ENCODE results near the gene ZNF544. TPM values are rescaled to one million over a fixed set of nuclear protein-coding genes. Genes with fewer than 3 reads are reported as not detected.
"Not testable (repeated sequence)": the region's sequence is repeated elsewhere in the genome, so short reads cannot be mapped to it uniquely, and the experiment has no call there.

The ZNF544 gene
- total and polyA plus RNA-seq, 7 experiments from 2014 or later, result 19.7 to 60.7 (median 30.8) TPM

DNA sequence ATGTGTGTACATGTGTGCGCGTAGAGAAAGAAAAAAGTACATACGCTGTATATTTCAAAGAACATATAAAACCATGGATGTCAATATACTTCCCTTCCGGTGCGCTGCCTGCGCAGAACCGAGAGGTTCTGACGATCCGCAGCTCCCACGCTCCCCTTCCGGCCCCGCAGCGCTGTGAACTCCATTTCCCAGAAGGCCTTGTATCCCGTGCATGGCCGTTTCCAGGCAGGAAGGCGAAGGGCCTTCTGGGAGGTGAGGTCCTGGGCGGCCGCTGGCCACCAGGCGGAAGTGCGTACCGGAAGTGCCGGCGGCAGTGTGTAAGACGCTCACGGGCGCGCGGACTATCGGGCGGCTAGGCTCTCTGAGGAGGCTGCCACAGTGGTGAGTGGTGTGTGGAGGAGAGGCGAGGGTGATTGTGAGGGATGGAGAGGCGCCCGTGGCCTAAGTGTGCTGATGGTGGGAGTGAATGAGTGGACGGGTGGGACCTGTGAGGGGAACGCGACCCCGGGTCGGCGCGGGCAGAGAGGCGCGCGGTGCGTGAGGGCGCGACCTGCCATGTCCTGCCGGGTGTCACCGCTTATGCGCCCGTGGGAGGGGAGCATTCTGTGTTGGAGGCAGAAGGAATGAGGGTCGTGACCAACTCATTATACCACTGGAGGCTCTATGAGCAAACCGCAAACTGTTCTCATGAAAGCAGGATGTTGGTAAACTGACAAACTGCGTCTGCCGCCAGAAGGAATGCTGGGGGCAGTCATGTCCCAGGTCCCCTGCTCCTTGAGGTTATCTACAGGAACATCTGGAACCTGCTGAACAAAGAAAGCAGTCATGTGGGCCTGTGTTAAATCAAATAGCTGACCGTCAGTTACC is 76.6 kb downstream of the ZNF544 start, which contains the start of gene ERVK3-1:
ERVK3-1 (plus strand) TSS at position 313 of the 867 bp plus-strand sequence. CDS start 6,792 bp downstream, outside the sequence.
- peaks cover 16 to 84% (median 64%) of the 10 kb centered on the region in 5 donors for H3K36me3 Mint-ChIP-seq
- Histone ChIP-seq H3K9me3 (ENCODE audit: control insufficient read depth in 2 of 3, low read length in 3 of 3) (no peaks in the 10 kb centered on the region), H3K4me1 (ENCODE audit: control insufficient read depth in 2 of 2, insufficient read depth in 2 of 2, low read length in 2 of 2) (peaks cover 14 to 20% of the 10 kb centered on the region in 2 donors), H3K4me3 (ENCODE audit: low read length) (peak within 1 kb of the TSS; percentile 69), H3K36me3 (ENCODE audit: control insufficient read depth in 2 of 3, insufficient read depth in 3 of 3, low read length in 3 of 3) (peaks cover 0 to 38% (median 4%) of the 10 kb centered on the region in 3 experiments), H3K27ac (ENCODE audit: low read depth, low read length) (peak within 1 kb of the TSS; percentile 91), H3K27me3 (ENCODE audit: control insufficient read depth in 2 of 2, insufficient read depth in 2 of 2, low read length in 2 of 2) (no peaks in the 10 kb centered on the region)
- ATAC-seq (peak; percentile 99), DNase-seq (peak; percentile 80 to 95 (median 93))
- H3K4me1 Mint-ChIP-seq, result peaks cover 33 to 64% (median 55%) of the 10 kb centered on the region in 7 donors
- H3K4me3 Mint-ChIP-seq, result peak within 1 kb of the TSS; percentile 94 to 100 (median 98)
- no peaks in the 10 kb centered on the region for H3K27me3 Mint-ChIP-seq
- intact Hi-C loops (cut with micrococcal nuclease), result loop anchor here (1.0 to 5.0 kb wide), 24 partner anchors 21 to 1065 kb away; partner anchors contain the start of genes TRAPPC2B (in 2 of the 2), ZNF132 (in 2 of the 2), ZNF274 (in 2 of the 2) and ZNF497 (in 2 of the 2)
- ChIA-PET CTCF (no interaction called here), POLR2A (interaction anchor here (0.6 to 4.0 kb wide), 12 partner anchors 9 to 565 kb away, joined by 3 to 21 read pairs (median 3); partner anchors contain the start of genes ZNF274, ZNF497, ZNF584 and ZNF8)
- peaks cover 0 to 21% (median 2%) of the 10 kb centered on the region in 11 donors for H3K9me3 Mint-ChIP-seq
- H3K27ac Mint-ChIP-seq, result peak within 1 kb of the TSS; percentile 98 to 100 (median 99)

DNA sequence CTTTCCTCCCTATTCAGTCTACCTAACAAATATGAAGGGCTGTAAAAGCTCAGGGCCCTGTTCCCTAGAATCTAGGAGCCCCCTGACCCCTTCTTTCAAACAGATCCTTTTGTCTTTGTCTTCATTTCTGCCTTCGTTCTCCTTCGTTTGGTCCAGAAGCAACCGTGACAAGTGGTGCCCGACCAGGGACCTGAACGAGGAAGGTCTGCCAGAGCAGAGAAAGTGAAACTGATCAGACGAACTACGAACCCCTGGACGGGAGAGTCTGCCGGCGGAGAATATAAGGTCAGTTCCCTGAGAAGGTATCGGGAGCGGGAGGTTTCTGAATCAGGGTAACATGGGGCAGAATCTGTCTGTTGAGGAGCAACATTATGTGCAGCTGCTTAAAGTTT is 77.2 kb downstream of the ZNF544 start:
- H3K36me3 Mint-ChIP-seq, result peaks cover 16 to 82% (median 58%) of the 10 kb centered on the region in 5 donors
- peak overlapping the region; percentile 69 for H3K4me3 ChIP-seq (ENCODE audit: low read length)
- peaks cover 0 to 32% (median 3%) of the 10 kb centered on the region in 3 experiments for H3K36me3 ChIP-seq (ENCODE audit: control insufficient read depth in 2 of 3, insufficient read depth in 3 of 3, low read length in 3 of 3)
- peaks cover 14 to 20% of the 10 kb centered on the region in 2 donors for H3K4me1 ChIP-seq (ENCODE audit: control insufficient read depth in 2 of 2, insufficient read depth in 2 of 2, low read length in 2 of 2)
- peaks cover 0 to 18% (median 2%) of the 10 kb centered on the region in 11 donors for H3K9me3 Mint-ChIP-seq
- no peaks in the 10 kb centered on the region for H3K27me3 ChIP-seq (ENCODE audit: control insufficient read depth in 2 of 2, insufficient read depth in 2 of 2, low read length in 2 of 2)
- ATAC-seq, result no peak
- no peaks in the 10 kb centered on the region for H3K27me3 Mint-ChIP-seq
- H3K4me1 Mint-ChIP-seq, result peaks cover 33 to 65% (median 55%) of the 10 kb centered on the region in 7 donors
- ChIA-PET CTCF (interaction anchor here (1.0 kb wide), 1 partner anchor 284 kb away, joined by 3 read pairs; no protein-coding TSS in a partner anchor), POLR2A (interaction anchor here (0.6 to 4.0 kb wide), 9 partner anchors 9 to 566 kb away, joined by 3 to 21 read pairs (median 3); partner anchors contain the start of genes ZNF274, ZNF497 and ZNF8)
- peak overlapping the region; percentile 94 to 100 (median 98) for H3K4me3 Mint-ChIP-seq
- peak overlapping the region; percentile 98 to 100 (median 99) for H3K27ac Mint-ChIP-seq
- intact Hi-C loops (cut with micrococcal nuclease), result loop anchor here (1.0 to 5.0 kb wide), 24 partner anchors 20 to 1066 kb away; partner anchors contain the start of genes TRAPPC2B (in 2 of the 2), ZNF132 (in 2 of the 2), ZNF274 (in 2 of the 2) and ZNF497 (in 2 of the 2)
- H3K27ac ChIP-seq (ENCODE audit: low read depth, low read length), result peak overlapping the region; percentile 91
- DNase-seq, result no peak
- no peaks in the 10 kb centered on the region for H3K9me3 ChIP-seq (ENCODE audit: control insufficient read depth in 2 of 3, low read length in 3 of 3)

DNA sequence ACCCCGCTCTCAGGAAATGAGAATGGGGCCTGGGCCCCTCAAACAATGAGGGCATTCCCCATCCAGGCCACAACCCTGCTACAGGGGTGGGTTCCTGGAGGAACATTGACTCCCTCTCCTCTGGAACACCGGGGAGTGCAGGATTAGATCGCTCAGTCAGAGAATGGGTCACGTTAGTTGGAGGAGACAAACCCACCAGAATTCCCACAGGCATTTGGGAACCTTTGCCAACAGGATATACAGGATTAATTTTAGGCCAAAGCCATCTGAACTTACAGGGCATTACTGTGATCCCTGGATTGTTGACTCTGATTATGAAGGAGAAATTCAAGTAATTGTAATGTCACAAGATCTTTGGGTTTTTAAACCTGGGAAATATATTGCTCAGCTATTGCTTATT is 79.0 kb downstream of the ZNF544 start:
- Mint-ChIP-seq H3K4me3 (peak overlapping the region in 5 of 10 donors; percentile 11 to 33 (median 16)), H3K9me3 (peaks cover 0 to 15% (median 2%) of the 10 kb centered on the region in 11 donors), H3K27me3 (no peaks in the 10 kb centered on the region), H3K4me1 (peaks cover 35 to 68% (median 58%) of the 10 kb centered on the region in 7 donors), H3K36me3 (peaks cover 29 to 86% (median 57%) of the 10 kb centered on the region in 5 donors), H3K27ac (peak overlapping the region in 4 of 9 donors; percentile 36 to 79 (median 62))
- peaks cover 3 to 47% (median 4%) of the 10 kb centered on the region in 3 experiments for H3K36me3 ChIP-seq (ENCODE audit: control insufficient read depth in 2 of 3, insufficient read depth in 3 of 3, low read length in 3 of 3)
- ATAC-seq (no peak), DNase-seq (no peak)
- no peaks in the 10 kb centered on the region for H3K27me3 ChIP-seq (ENCODE audit: control insufficient read depth in 2 of 2, insufficient read depth in 2 of 2, low read length in 2 of 2)
- peaks cover 14 to 20% of the 10 kb centered on the region in 2 donors for H3K4me1 ChIP-seq (ENCODE audit: control insufficient read depth in 2 of 2, insufficient read depth in 2 of 2, low read length in 2 of 2)
- CTCF ChIA-PET, result no interaction called here
- intact Hi-C loops (cut with micrococcal nuclease), result loop anchor here in 1 of 2 donors (5.0 kb wide), 1 partner anchor 40 kb away; no protein-coding TSS in a partner anchor
- no peaks in the 10 kb centered on the region for H3K9me3 ChIP-seq (ENCODE audit: control insufficient read depth in 2 of 3, low read length in 3 of 3)
- no peak overlapping the region for H3K27ac ChIP-seq (ENCODE audit: low read depth, low read length)
- POLR2A ChIA-PET, result interaction anchor here (1.0 kb wide), 1 partner anchor 11 kb away, joined by 5 read pairs; no protein-coding TSS in a partner anchor
- no peak overlapping the region for H3K4me3 ChIP-seq (ENCODE audit: low read length)

DNA sequence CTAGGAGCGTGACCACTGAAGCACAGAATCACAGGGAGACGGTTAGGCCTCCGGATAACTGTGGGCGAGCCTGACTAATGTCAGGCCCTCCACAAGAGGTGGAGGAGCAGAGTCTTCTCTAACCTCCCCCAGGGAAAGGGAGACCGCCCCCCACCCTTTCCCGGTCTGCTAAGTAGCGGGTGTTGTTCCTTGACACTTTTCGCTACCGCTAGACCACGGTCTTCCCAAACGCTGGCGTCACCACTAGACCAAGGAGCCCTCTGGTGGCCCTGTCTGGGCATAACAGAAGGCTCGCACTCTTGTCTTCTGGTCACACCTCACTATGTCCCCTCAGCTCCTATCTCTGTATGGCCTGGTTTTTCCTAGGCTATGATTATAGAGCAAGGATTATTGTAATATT is 82.0 kb downstream of the ZNF544 start:
- Mint-ChIP-seq H3K4me1 (peaks cover 23 to 49% (median 40%) of the 10 kb centered on the region in 7 donors), H3K36me3 (peaks cover 38 to 91% (median 76%) of the 10 kb centered on the region in 5 donors)
- H3K4me3 ChIP-seq (ENCODE audit: low read length); H3K27me3 Mint-ChIP-seq; H3K27ac Mint-ChIP-seq; H3K27me3 ChIP-seq (ENCODE audit: control insufficient read depth in 2 of 2, insufficient read depth in 2 of 2, low read length in 2 of 2); DNase-seq; H3K27ac ChIP-seq (ENCODE audit: low read depth, low read length); H3K9me3 ChIP-seq (ENCODE audit: control insufficient read depth in 2 of 3, low read length in 3 of 3); CTCF ChIA-PET; ATAC-seq; H3K4me3 Mint-ChIP-seq; H3K9me3 Mint-ChIP-seq; POLR2A ChIA-PET: not testable (repeated sequence)
- Histone ChIP-seq H3K36me3 (ENCODE audit: control insufficient read depth in 2 of 3, insufficient read depth in 3 of 3, low read length in 3 of 3) (peaks cover 8 to 71% (median 11%) of the 10 kb centered on the region in 3 experiments), H3K4me1 (ENCODE audit: control insufficient read depth in 2 of 2, insufficient read depth in 2 of 2, low read length in 2 of 2) (peaks cover 12 to 14% of the 10 kb centered on the region in 2 donors)
- intact Hi-C loops (cut with micrococcal nuclease), result loop anchor here in 1 of 2 donors (1.0 to 2.0 kb wide), 2 partner anchors 92 to 128 kb away; no protein-coding TSS in a partner anchor

DNA sequence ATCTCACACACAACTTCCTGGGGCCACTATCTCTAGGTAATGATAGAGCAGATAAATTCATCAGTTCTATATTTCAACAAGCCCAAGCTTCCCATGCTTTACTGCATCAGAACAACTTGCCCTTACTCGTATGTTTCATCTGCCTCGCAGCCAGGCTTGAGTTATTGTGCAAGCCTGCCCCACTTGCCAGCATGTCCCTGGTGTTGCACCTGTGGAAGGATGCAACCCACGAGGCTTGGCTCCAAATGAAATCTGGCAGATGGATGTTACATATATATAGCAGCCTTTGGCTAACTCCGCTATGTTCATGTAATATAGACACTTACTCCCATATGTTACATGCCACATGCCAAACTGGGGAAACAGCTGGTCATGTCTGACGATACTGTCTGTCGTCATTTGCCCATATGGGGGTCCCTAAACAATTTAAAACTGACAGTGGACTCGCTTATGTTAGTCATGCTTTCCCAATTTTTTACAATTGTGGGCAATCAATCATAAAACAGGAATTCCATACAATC is 82.7 kb downstream of the ZNF544 start:
- H3K27me3 Mint-ChIP-seq, result no peaks in the 10 kb centered on the region
- Histone ChIP-seq H3K9me3 (ENCODE audit: control insufficient read depth in 2 of 3, low read length in 3 of 3) (no peaks in the 10 kb centered on the region), H3K4me3 (ENCODE audit: low read length) (no peak overlapping the region), H3K27ac (ENCODE audit: low read depth, low read length) (no peak overlapping the region), H3K4me1 (ENCODE audit: control insufficient read depth in 2 of 2, insufficient read depth in 2 of 2, low read length in 2 of 2) (peaks cover 6 to 7% of the 10 kb centered on the region in 2 donors), H3K27me3 (ENCODE audit: control insufficient read depth in 2 of 2, insufficient read depth in 2 of 2, low read length in 2 of 2) (no peaks in the 10 kb centered on the region), H3K36me3 (ENCODE audit: control insufficient read depth in 2 of 3, insufficient read depth in 3 of 3, low read length in 3 of 3) (peaks cover 8 to 73% (median 11%) of the 10 kb centered on the region in 3 experiments)
- H3K36me3 Mint-ChIP-seq, result peaks cover 38 to 90% (median 70%) of the 10 kb centered on the region in 5 donors
- CTCF ChIA-PET, result no interaction called here
- POLR2A ChIA-PET, result no interaction called here
- DNase-seq (no peak), ATAC-seq (no peak)
- peaks cover 0 to 8% (median 3%) of the 10 kb centered on the region in 11 donors for H3K9me3 Mint-ChIP-seq
- H3K27ac Mint-ChIP-seq, result peak overlapping the region in 1 of 9 donors; percentile 4
- H3K4me1 Mint-ChIP-seq, result peaks cover 16 to 42% (median 34%) of the 10 kb centered on the region in 7 donors
- H3K4me3 Mint-ChIP-seq, result no peak overlapping the region
- intact Hi-C loops (cut with micrococcal nuclease), result loop anchor here in 1 of 2 donors (2.0 kb wide), 1 partner anchor 93 kb away; no protein-coding TSS in a partner anchor
